A673 (cell line): Measurements from ENCODE around the gene KYNU.

Source experiments
- CTCF ChIP-seq: fragments of 300-800, 200-600 bp; sonication (generic); conservative IDR thresholded peaks from 2 replicates; pipeline ENCODE4 v1.5.1; 2017; ENCODE audit warnings: low read depth, mild to moderate bottlenecking, antibody characterized with exemption, low read length, moderate library complexity, mixed read lengths
- EZH2 ChIP-seq: fragments of 200-600 bp; sonication (generic); IDR thresholded peaks from 2 replicates; pipeline ENCODE4 v1.6.1; 2017; ENCODE audit warnings: borderline replicate concordance, low read depth, mild to moderate bottlenecking, mixed read lengths, antibody characterized with exemption, low read length; ENCODE audit not compliant: poor library complexity, severe bottlenecking

DNA sequence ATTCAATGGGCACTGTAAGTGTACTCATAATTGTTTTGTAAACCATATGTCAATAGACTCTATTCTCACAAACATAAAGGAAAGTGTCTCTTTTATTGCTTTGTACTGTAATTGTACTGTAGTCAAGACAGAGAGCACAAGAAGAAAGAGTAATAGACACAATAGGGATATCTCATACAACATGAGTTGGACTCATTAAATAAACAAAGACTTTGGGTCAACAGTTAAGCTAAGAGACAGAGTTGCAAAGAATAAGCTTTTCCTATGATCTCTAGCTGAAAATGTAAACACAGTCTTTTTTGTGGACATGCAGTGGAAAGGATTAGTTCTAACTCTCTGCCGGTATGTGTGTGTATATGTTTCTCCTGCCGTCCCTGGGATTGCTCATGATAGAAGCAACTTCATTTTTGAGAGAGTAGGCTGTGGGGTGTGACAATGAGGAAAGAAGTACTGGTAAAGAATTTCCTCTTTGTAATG is 13.9 kb upstream of the KYNU start:
- TF ChIP-seq EZH2 (no peak), CTCF (no peak)
